IPS-18c (cell line): ENCODE data around the gene FARS2.

Experiments
- H3K4me3 ChIP-seq: 2 replicates; pipeline ENCODE4 v1.7.0; 2013; ENCODE audit warnings: low read depth, mild to moderate bottlenecking, low read length, moderate library complexity; ENCODE audit not compliant: insufficient read depth
- H3K9me3 ChIP-seq: one replicate; pipeline ENCODE4 v1.6.1; 2013; ENCODE audit warnings: mild to moderate bottlenecking, low read length, moderate library complexity; ENCODE audit not compliant: control insufficient read depth, insufficient read depth

Gene FARS2

DNA sequence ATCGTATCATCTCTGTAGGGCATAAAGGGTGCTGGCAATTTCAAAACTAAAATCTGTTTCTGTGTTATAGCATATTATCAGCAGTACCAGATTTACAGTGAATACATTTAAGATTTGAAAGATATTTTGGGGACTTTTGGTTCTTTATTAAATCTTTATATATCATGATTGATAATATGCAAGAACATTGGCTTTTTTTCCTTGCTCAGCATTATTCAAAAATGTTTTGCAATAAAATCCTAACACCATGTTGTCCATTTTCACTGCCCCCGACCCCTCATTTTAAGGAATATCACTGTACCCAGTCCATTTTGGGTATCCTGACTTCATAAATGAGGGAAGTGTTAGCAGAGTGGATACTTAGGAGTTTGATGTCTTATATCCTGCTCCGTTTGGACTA lies 16.3 kb downstream of the FARS2 start:
- no peaks in the 10 kb centered on the region for H3K9me3 ChIP-seq
- H3K4me3 ChIP-seq, result no peak overlapping the region

GRCh38 chr6:5278047-5278446 lies 16.7 kb downstream of the FARS2 start:
- no peaks in the 10 kb centered on the region for H3K9me3 ChIP-seq
- H3K4me3 ChIP-seq, result no peak overlapping the region

GRCh38 chr6:5278565-5279120 lies 17.3 kb downstream of the FARS2 start:
- no peak overlapping the region for H3K4me3 ChIP-seq
- no peaks in the 10 kb centered on the region for H3K9me3 ChIP-seq

- Histone ChIP-seq H3K9me3 (peaks cover 3% of the 10 kb centered on the region), H3K4me3 (no peak overlapping the region)
These were observed 18.6 kb downstream of the FARS2 start for GRCh38 chr6:5279891-5280338.

GRCh38 chr6:5280920-5281319 lies 19.6 kb downstream of the FARS2 start:
- Histone ChIP-seq H3K4me3 (no peak overlapping the region), H3K9me3 (peaks cover 3% of the 10 kb centered on the region)

- no peak overlapping the region for H3K4me3 ChIP-seq
- H3K9me3 ChIP-seq, result peaks cover 3% of the 10 kb centered on the region
These were observed 20.9 kb downstream of the FARS2 start for GRCh38 chr6:5282191-5282623.

GRCh38 chr6:5285081-5285480 lies 23.8 kb downstream of the FARS2 start:
- Histone ChIP-seq H3K9me3 (peaks cover 3% of the 10 kb centered on the region), H3K4me3 (no peak overlapping the region)

GRCh38 chr6:5285526-5285925 lies 24.2 kb downstream of the FARS2 start:
- Histone ChIP-seq H3K9me3 (peaks cover 3% of the 10 kb centered on the region), H3K4me3 (no peak overlapping the region)

- peaks cover 3% of the 10 kb centered on the region for H3K9me3 ChIP-seq
- H3K4me3 ChIP-seq, result no peak overlapping the region
These were observed 25.5 kb downstream of the FARS2 start for GRCh38 chr6:5286780-5287179.

DNA sequence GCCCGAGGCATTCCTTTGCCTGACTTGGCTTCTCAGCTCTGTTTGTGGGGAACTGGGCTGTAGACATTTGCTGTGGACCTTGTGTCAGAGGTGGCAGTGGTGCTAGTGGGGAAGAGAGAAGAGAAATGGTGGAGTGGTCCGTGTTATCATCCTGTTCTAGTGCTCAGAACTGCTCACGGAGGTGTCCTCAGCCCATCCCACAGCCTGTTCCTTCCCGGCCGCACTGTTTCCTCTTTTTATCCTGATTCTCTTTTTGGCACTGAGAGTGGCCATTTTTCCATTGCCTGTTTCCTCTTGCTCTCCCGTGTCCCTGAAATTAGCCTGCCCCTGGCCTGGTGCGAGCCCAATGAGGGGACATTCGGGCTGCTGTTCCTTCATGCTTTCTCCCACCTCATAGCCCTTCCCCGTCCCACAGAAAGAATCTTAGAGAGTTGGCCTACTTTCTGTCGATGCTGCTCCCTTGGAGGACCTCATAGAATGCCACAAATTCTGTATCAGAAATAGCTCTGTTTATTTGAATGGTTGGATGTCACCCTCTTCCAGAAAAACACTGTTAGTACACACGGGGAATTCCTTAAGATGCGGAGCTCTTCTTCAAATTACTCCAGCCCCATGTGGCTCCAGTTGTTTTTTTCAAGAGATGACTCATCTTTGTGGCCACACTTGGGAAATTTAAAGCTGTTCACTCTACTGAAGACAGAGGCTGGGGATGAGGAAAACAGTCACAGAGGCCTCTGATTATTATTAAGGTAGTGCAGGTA lies 26.1 kb downstream of the FARS2 start:
- Histone ChIP-seq H3K4me3 (no peak overlapping the region), H3K9me3 (peaks cover 3% of the 10 kb centered on the region)

DNA sequence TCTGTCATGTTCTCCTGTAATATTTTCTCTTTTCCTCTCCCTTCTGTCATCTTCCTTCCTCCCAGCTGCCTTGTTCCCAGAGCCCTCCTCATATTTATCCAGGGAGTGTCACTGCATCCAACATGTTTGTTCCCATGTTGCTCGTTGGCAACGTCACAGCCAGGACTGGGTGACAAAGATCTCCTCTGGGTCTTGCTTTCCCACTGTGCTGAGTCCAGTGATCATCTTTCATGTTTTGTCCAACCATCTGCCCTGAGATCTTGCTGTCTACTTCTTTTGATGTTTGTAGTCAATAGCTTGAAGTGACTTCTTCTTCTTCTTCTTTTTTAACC lies 26.6 kb downstream of the FARS2 start:
- Histone ChIP-seq H3K9me3 (peaks cover 3% of the 10 kb centered on the region), H3K4me3 (no peak overlapping the region)

DNA sequence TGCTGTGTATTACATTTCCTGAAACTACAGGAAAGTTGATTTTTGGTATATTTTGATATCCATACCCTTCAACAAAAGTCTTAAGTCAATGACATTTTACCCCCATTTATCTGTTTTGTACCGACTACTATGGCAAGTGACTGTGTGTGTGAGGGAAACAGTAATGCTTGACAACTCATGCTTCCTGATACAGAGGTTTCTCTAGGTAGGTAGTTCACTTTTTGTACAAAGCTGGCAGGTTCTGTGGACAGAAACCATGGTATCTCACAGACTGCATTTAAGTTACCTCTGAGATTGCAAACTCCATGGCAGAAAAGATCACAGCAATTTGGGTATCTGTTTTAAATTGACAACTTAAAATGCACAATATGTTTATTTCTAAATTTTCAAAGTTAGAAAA lies 28.8 kb downstream of the FARS2 start:
- Histone ChIP-seq H3K4me3 (no peak overlapping the region), H3K9me3 (no peaks in the 10 kb centered on the region)

- no peaks in the 10 kb centered on the region for H3K9me3 ChIP-seq
- H3K4me3 ChIP-seq, result no peak overlapping the region
These were observed 29.2 kb downstream of the FARS2 start for GRCh38 chr6:5290500-5290899.

DNA sequence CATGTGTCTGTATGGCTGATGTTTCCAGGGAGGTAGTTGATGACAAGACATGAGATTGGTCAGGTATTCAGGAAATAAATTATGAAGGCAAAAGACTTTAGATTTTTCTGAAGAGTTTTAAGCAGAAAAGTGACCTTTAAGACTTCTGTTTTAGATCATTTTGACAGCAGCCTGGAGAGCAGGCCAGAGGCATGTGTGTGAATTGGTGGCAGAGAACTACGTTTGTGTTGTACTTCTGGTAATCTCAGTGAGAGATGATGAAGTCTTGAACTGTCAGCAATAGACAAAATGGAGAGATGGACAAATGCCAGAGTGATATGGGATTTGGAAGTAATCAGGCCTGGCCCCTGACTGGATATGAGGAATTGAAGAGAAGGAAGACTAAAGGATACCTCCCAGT lies 30.8 kb downstream of the FARS2 start:
- Histone ChIP-seq H3K4me3 (no peak overlapping the region), H3K9me3 (no peaks in the 10 kb centered on the region)

DNA sequence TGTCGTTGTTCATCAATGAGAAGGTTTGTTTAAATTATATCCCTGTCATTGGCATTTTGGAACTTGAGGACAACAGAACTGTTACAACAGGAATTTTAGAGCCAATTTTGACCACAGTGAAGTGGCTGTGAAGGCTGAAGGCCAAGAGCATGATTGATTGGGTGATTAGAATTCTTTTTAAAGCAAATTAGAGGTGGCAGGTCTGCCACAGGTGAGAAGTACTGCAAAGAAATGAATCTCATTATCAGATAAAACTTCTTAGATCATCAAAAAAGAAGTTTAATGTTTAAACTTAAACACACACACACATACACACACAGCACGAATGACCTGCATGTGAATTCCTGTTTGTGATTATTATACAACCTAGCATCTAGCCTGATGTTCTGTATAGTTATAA lies 32.4 kb downstream of the FARS2 start:
- Histone ChIP-seq H3K9me3 (no peaks in the 10 kb centered on the region), H3K4me3 (no peak overlapping the region)

- Histone ChIP-seq H3K9me3 (no peaks in the 10 kb centered on the region), H3K4me3 (no peak overlapping the region)
These were observed 33.3 kb downstream of the FARS2 start for GRCh38 chr6:5294392-5295211.

- no peaks in the 10 kb centered on the region for H3K9me3 ChIP-seq
- H3K4me3 ChIP-seq, result no peak overlapping the region
These were observed 34.3 kb downstream of the FARS2 start for GRCh38 chr6:5295623-5296022.

- no peaks in the 10 kb centered on the region for H3K9me3 ChIP-seq
- H3K4me3 ChIP-seq, result no peak overlapping the region
These were observed 39.0 kb downstream of the FARS2 start for GRCh38 chr6:5300206-5300764.
